Measurements from ENCODE around the gene EXOC8. TPM values are rescaled to one million over a fixed set of nuclear protein-coding genes. Genes with fewer than 3 reads are reported as not detected.

Gene EXOC8
- total RNA-seq, 1 experiment from 2014 or later, result 12.7 TPM

- no peak overlapping the region for H3K27ac ChIP-seq (ENCODE audit: low read depth, low read length)
- no TSS peak for BruUV-seq (replicated peaks)
- H3K79me2 ChIP-seq (ENCODE audit: insufficient read depth, low read length), result no peaks in the 10 kb centered on the region
- no peaks in the 10 kb centered on the region for H4K20me1 ChIP-seq (ENCODE audit: insufficient read depth)
- H2AFZ ChIP-seq (ENCODE audit: low read depth, low read length, poor library complexity, severe bottlenecking), result no peak overlapping the region
- H3K36me3 ChIP-seq (ENCODE audit: control insufficient read depth in 1 of 2, insufficient read depth in 2 of 2, low read length in 2 of 2), result no peaks in the 10 kb centered on the region
- TF ChIP-seq ZFX (IDR thresholded peaks at IDR 0.05) (no peak), SIN3A (IDR thresholded peaks at IDR 0.05; ENCODE audit: low read depth) (no peak), ELF1 (IDR thresholded peaks at IDR 0.05; ENCODE audit: borderline replicate concordance, low read depth) (no peak), RAD21 (IDR thresholded peaks at IDR 0.05; ENCODE audit: low read depth) (no peak), EZH2 (IDR thresholded peaks at IDR 0.05) (no peak), SP1 (IDR thresholded peaks at IDR 0.05; ENCODE audit: low read depth) (no peak), CTCF (IDR thresholded peaks at IDR 0.05 in 2 of 3, conservative IDR thresholded peaks at IDR 0.05 in 1 of 3; ENCODE audit: borderline replicate concordance in 1 of 3, insufficient read depth in 1 of 3, low read depth in 2 of 3, low read length in 2 of 3) (no peak), REST (IDR thresholded peaks at IDR 0.05; ENCODE audit: low read depth) (no peak), ATF3 (IDR thresholded peaks at IDR 0.05) (no peak), JUND (IDR thresholded peaks at IDR 0.05) (no peak), MAX (IDR thresholded peaks at IDR 0.05) (no peak), POLR2A (IDR thresholded peaks at IDR 0.05; ENCODE audit: borderline replicate concordance, extremely low read depth, insufficient read depth, insufficient read length) (no peak)
- ATAC-seq (no peak), DNase-seq (ENCODE audit: low read depth, low spot score) (no peak)
- CTCF ChIA-PET, result interaction anchor here (1.6 kb wide), 1 partner anchor 288 kb away, joined by 3 read pairs; no protein-coding TSS in a partner anchor
- POLR2A ChIA-PET, result no interaction called here
- no peak overlapping the region for H3K4me3 ChIP-seq (replicated peaks in 1 of 2; ENCODE audit: low read depth in 1 of 2, low read length in 2 of 2)
- peaks cover 0 to 3% of the 10 kb centered on the region in 2 experiments; a peak in 2 of 4 replicates for H3K4me1 ChIP-seq (ENCODE audit: control insufficient read depth in 1 of 2, insufficient read depth in 2 of 2, low read length in 2 of 2)
- RAD21 ChIA-PET (ENCODE audit: low non-redundant PET in 1 of 2, low total read pairs in 2 of 2, uncharacterized antibody in 2 of 2, unreplicated experiment in 2 of 2), result interaction anchor here in 1 of 2 experiments (0.6 kb wide), 1 partner anchor 46 kb away, joined by 3 read pairs; no protein-coding TSS in a partner anchor
- H3K27me3 ChIP-seq (ENCODE audit: insufficient read depth, low read length), result no peaks in the 10 kb centered on the region
- H3K4me2 ChIP-seq (ENCODE audit: low read length), result no peak overlapping the region
- intact Hi-C loops (cut with micrococcal nuclease), result no loop called here
- no peaks in the 10 kb centered on the region for H3K9me3 ChIP-seq (ENCODE audit: control insufficient read depth in 1 of 2, insufficient read depth in 1 of 2, low read depth in 1 of 2, low read length in 2 of 2)
- H3K9me2 ChIP-seq (ENCODE audit: insufficient read depth), result no peaks in the 10 kb centered on the region
- H3K9ac ChIP-seq (ENCODE audit: low read length), result no peak overlapping the region
Observed at GRCh38 chr1:231318015-231318355, 19.7 kb downstream of the EXOC8 start.

All from HCT116 (cell line).